ENCODE data around the gene USP47. TPM values are rescaled to one million over a fixed set of nuclear protein-coding genes. Genes with fewer than 3 reads are reported as not detected.

Gene USP47
- total RNA-seq (10 to 100 TPM; 49.3 to 77.6 (median 58.6) TPM), total RNA-seq (143 to 327 (median 215) reads per million in 29 experiments)
- total RNA-seq (2013): 101 TPM

- peaks cover 5 to 13% of the 10 kb centered on the region in 2 donors for H3K27me3 Mint-ChIP-seq
- Histone ChIP-seq H3K4me1 (ENCODE audit: control insufficient read depth in 1 of 2, extremely low read depth in 1 of 2, insufficient read depth in 2 of 2, low read length in 2 of 2) (peaks cover 15 to 38% of the 10 kb centered on the region in 2 experiments), H3K36me3 (ENCODE audit: control insufficient read depth in 2 of 2, extremely low read depth in 1 of 2, insufficient read depth in 1 of 2, low read length in 1 of 2) (no peaks in the 10 kb centered on the region), H3K4me3 (ENCODE audit: control insufficient read depth in 1 of 2, extremely low read depth in 1 of 2, low read length in 1 of 2) (peak within 1 kb of the TSS; percentile 70 to 88), H3K27ac (ENCODE audit: low read length) (peak within 1 kb of the TSS; percentile 96), H3K27me3 (replicated peaks in 1 of 2; ENCODE audit: control insufficient read depth in 2 of 2, extremely low read depth in 1 of 2, insufficient read depth in 2 of 2, low read length in 1 of 2) (no peaks in the 10 kb centered on the region), H3K9me3 (no peaks in the 10 kb centered on the region)
- DNase-seq (peak; percentile 88 to 97 (median 94)), ATAC-seq (replicated peaks in 1 of 4) (peak; percentile 85 to 88 (median 86))
- under 1% methylated on average over 70 of the region's 70 CpGs for WGBS (ENCODE audit: insufficient coverage)
- peaks cover 0 to 3% (median 0%) of the 10 kb centered on the region in 3 donors for H3K4me1 Mint-ChIP-seq
- no peak within 1 kb of the TSS for H3K4me3 Mint-ChIP-seq
- ChIA-PET CTCF (interaction anchor here (0.6 to 3.2 kb wide), 12 partner anchors 9 to 1033 kb away, joined by 3 to 20 read pairs (median 4); partner anchors contain the start of gene EIF4G2 (in 1 of the 2)), POLR2A (interaction anchor here (0.5 to 3.5 kb wide), 10 partner anchors 15 to 1033 kb away, joined by 3 to 19 read pairs (median 6); partner anchors contain the start of gene EIF4G2 (in 1 of the 2))
- no peak within 1 kb of the TSS for H3K27ac Mint-ChIP-seq
- H3K9me3 Mint-ChIP-seq: no peaks in the 10 kb centered on the region
- H3K36me3 Mint-ChIP-seq: no peaks in the 10 kb centered on the region
These were observed at the start of gene USP47 for GRCh38 chr11:11841723-11842420. Gene USP47, plus strand, starts transcription at chr11:11841972. Its CDS starts 214 bp downstream, at chr11:11842186.

DNA sequence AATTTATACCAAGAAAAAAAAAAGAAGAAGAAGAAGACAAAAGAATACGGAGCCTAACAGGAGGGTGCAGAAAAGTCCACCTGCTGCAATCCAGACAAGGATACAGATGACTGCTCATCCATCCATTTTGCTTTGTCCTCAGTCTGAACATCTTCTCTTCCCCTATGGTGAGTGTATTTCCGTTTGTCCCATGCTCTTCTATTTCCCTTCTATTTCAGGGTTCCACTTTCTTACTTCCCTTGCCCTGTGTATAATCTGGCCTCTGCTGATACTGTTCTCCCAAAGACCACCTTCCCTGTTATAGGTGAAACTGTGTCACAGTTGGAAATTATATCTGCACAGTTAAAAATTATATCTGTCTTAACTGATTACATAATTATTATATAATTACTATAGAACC, 48.7 kb upstream of the USP47 start:
- no CpG with 5 or more reads among the region's 2 CpGs for WGBS (ENCODE audit: insufficient coverage)
- ChIA-PET POLR2A (no interaction called here), CTCF (interaction anchor here in 1 of 2 donors (1.3 kb wide), 1 partner anchor 49 kb away, joined by 4 read pairs; no protein-coding TSS in a partner anchor)
- no peak overlapping the region for H3K4me3 Mint-ChIP-seq
- Histone ChIP-seq H3K36me3 (ENCODE audit: control insufficient read depth in 2 of 2, extremely low read depth in 1 of 2, insufficient read depth in 1 of 2, low read length in 1 of 2) (no peaks in the 10 kb centered on the region), H3K9me3 (no peaks in the 10 kb centered on the region), H3K27me3 (replicated peaks in 1 of 2; ENCODE audit: control insufficient read depth in 2 of 2, extremely low read depth in 1 of 2, insufficient read depth in 2 of 2, low read length in 1 of 2) (peaks cover 2 to 7% of the 10 kb centered on the region in 2 experiments), H3K4me1 (ENCODE audit: control insufficient read depth in 1 of 2, extremely low read depth in 1 of 2, insufficient read depth in 2 of 2, low read length in 2 of 2) (no peaks in the 10 kb centered on the region), H3K4me3 (ENCODE audit: control insufficient read depth in 1 of 2, extremely low read depth in 1 of 2, low read length in 1 of 2) (no peak overlapping the region), H3K27ac (ENCODE audit: low read length) (no peak overlapping the region)
- ATAC-seq (replicated peaks in 1 of 4) (no peak), DNase-seq (no peak)
- H3K9me3 Mint-ChIP-seq: no peaks in the 10 kb centered on the region
- no peaks in the 10 kb centered on the region for H3K4me1 Mint-ChIP-seq
- H3K27me3 Mint-ChIP-seq: peaks cover 13 to 14% of the 10 kb centered on the region in 2 donors
- H3K27ac Mint-ChIP-seq: no peak overlapping the region
- no peaks in the 10 kb centered on the region for H3K36me3 Mint-ChIP-seq

- Histone ChIP-seq H3K9me3 (no peaks in the 10 kb centered on the region), H3K4me1 (ENCODE audit: control insufficient read depth in 1 of 2, extremely low read depth in 1 of 2, insufficient read depth in 2 of 2, low read length in 2 of 2) (peaks cover 0 to 4% of the 10 kb centered on the region in 2 experiments), H3K27me3 (replicated peaks in 1 of 2; ENCODE audit: control insufficient read depth in 2 of 2, extremely low read depth in 1 of 2, insufficient read depth in 2 of 2, low read length in 1 of 2) (peaks cover 2 to 7% of the 10 kb centered on the region in 2 experiments), H3K36me3 (ENCODE audit: control insufficient read depth in 2 of 2, extremely low read depth in 1 of 2, insufficient read depth in 1 of 2, low read length in 1 of 2) (no peaks in the 10 kb centered on the region), H3K27ac (ENCODE audit: low read length) (no peak overlapping the region), H3K4me3 (ENCODE audit: control insufficient read depth in 1 of 2, extremely low read depth in 1 of 2, low read length in 1 of 2) (no peak overlapping the region)
- Mint-ChIP-seq H3K4me3 (no peak overlapping the region), H3K9me3 (no peaks in the 10 kb centered on the region), H3K36me3 (no peaks in the 10 kb centered on the region), H3K27me3 (peaks cover 13 to 18% of the 10 kb centered on the region in 2 donors), H3K4me1 (no peaks in the 10 kb centered on the region), H3K27ac (no peak overlapping the region)
- POLR2A ChIA-PET: no interaction called here
- DNase-seq (peak; percentile 28 to 88 (median 77)), ATAC-seq (replicated peaks in 1 of 4) (peak; percentile 69 to 91 (median 75))
- WGBS (ENCODE audit: insufficient coverage): 71% methylated on average over 1 of the region's 5 CpGs
- CTCF ChIA-PET: interaction anchor here (0.6 to 2.1 kb wide), 13 partner anchors 31 to 245 kb away, joined by 3 to 8 read pairs (median 5); no protein-coding TSS in a partner anchor
These were observed 43.0 kb upstream of the USP47 start for GRCh38 chr11:11798586-11799438.

DNA sequence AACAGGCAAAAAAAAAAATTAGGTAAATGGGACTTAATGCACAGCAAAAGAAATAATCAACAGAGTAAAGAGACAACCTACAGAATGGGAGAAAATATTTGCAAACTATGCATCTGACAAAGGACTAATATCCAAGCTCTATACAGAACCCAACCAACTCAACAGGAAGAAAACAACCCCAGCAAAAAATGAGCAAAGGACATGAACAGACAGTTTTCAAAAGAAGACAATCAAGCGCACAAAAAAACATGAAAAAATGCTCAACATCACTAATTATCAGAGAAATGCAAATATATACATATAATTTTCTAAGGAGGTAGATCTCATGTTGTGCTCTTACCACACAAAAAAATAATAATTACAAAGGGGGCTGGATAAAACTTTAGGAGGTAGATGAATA, 36.5 kb upstream of the USP47 start:
- Histone ChIP-seq H3K27me3 (replicated peaks in 1 of 2; ENCODE audit: control insufficient read depth in 2 of 2, extremely low read depth in 1 of 2, insufficient read depth in 2 of 2, low read length in 1 of 2) (peaks cover 0 to 4% of the 10 kb centered on the region in 2 experiments), H3K4me1 (ENCODE audit: control insufficient read depth in 1 of 2, extremely low read depth in 1 of 2, insufficient read depth in 2 of 2, low read length in 2 of 2) (no peaks in the 10 kb centered on the region), H3K4me3 (ENCODE audit: control insufficient read depth in 1 of 2, extremely low read depth in 1 of 2, low read length in 1 of 2) (no peak overlapping the region), H3K27ac (ENCODE audit: low read length) (no peak overlapping the region), H3K36me3 (ENCODE audit: control insufficient read depth in 2 of 2, extremely low read depth in 1 of 2, insufficient read depth in 1 of 2, low read length in 1 of 2) (no peaks in the 10 kb centered on the region), H3K9me3 (no peaks in the 10 kb centered on the region)
- WGBS (ENCODE audit: insufficient coverage): no CpG with 5 or more reads among the region's 1 CpG
- ChIA-PET POLR2A (interaction anchor here in 1 of 2 donors (0.7 kb wide), 2 partner anchors 14 to 428 kb away, joined by 3 read pairs; no protein-coding TSS in a partner anchor), CTCF (interaction anchor here (0.6 to 0.8 kb wide), 2 partner anchors 44 to 773 kb away, joined by 3 read pairs; no protein-coding TSS in a partner anchor)
- no peak for ATAC-seq (replicated peaks in 1 of 4)
- H3K9me3 Mint-ChIP-seq: no peaks in the 10 kb centered on the region
- no peak overlapping the region for H3K4me3 Mint-ChIP-seq
- H3K36me3 Mint-ChIP-seq: no peaks in the 10 kb centered on the region
- DNase-seq: no peak
- H3K27ac Mint-ChIP-seq: no peak overlapping the region
- peaks cover 3 to 8% of the 10 kb centered on the region in 2 donors for H3K27me3 Mint-ChIP-seq
- H3K4me1 Mint-ChIP-seq: peaks cover 0 to 2% (median 0%) of the 10 kb centered on the region in 3 donors

- Histone ChIP-seq H3K4me1 (ENCODE audit: control insufficient read depth in 1 of 2, extremely low read depth in 1 of 2, insufficient read depth in 2 of 2, low read length in 2 of 2) (no peaks in the 10 kb centered on the region), H3K27ac (ENCODE audit: low read length) (no peak overlapping the region), H3K9me3 (no peaks in the 10 kb centered on the region), H3K27me3 (replicated peaks in 1 of 2; ENCODE audit: control insufficient read depth in 2 of 2, extremely low read depth in 1 of 2, insufficient read depth in 2 of 2, low read length in 1 of 2) (peaks cover 0 to 7% of the 10 kb centered on the region in 2 experiments), H3K36me3 (ENCODE audit: control insufficient read depth in 2 of 2, extremely low read depth in 1 of 2, insufficient read depth in 1 of 2, low read length in 1 of 2) (no peaks in the 10 kb centered on the region), H3K4me3 (ENCODE audit: control insufficient read depth in 1 of 2, extremely low read depth in 1 of 2, low read length in 1 of 2) (no peak overlapping the region)
- Mint-ChIP-seq H3K36me3 (no peaks in the 10 kb centered on the region), H3K27me3 (peaks cover 3 to 8% of the 10 kb centered on the region in 2 donors), H3K4me1 (peaks cover 0 to 2% (median 0%) of the 10 kb centered on the region in 3 donors), H3K4me3 (no peak overlapping the region), H3K27ac (no peak overlapping the region), H3K9me3 (no peaks in the 10 kb centered on the region)
- ChIA-PET CTCF (interaction anchor here in 1 of 2 donors (0.8 to 1.6 kb wide), 3 partner anchors 14 to 43 kb away, joined by 3 to 5 read pairs (median 3); no protein-coding TSS in a partner anchor), POLR2A (interaction anchor here in 1 of 2 donors (0.7 kb wide), 1 partner anchor 427 kb away, joined by 3 read pairs; no protein-coding TSS in a partner anchor)
- 80% methylated on average over 1 of the region's 3 CpGs for WGBS (ENCODE audit: insufficient coverage)
- DNase-seq (no peak), ATAC-seq (replicated peaks in 1 of 4) (no peak)
These were observed 35.7 kb upstream of the USP47 start for GRCh38 chr11:11806074-11806473.

- POLR2A ChIA-PET: interaction anchor here in 1 of 2 donors (0.6 kb wide), 1 partner anchor 54 kb away, joined by 3 read pairs; no protein-coding TSS in a partner anchor
- Mint-ChIP-seq H3K9me3 (no peaks in the 10 kb centered on the region), H3K36me3 (no peaks in the 10 kb centered on the region)
These were observed 35.2 kb upstream of the USP47 start for GRCh38 chr11:11806586-11806985.

More at GRCh38 chr11:11806586-11806985, 35.2 kb upstream of the USP47 start:
- Mint-ChIP-seq H3K27me3 (peaks cover 3 to 8% of the 10 kb centered on the region in 2 donors), H3K27ac (no peak overlapping the region), H3K4me3 (no peak overlapping the region), H3K4me1 (peaks cover 0 to 2% (median 0%) of the 10 kb centered on the region in 3 donors)
- no peak overlapping the region for H3K4me3 ChIP-seq (ENCODE audit: control insufficient read depth in 1 of 2, extremely low read depth in 1 of 2, low read length in 1 of 2)
- peaks cover 0 to 12% of the 10 kb centered on the region in 2 experiments for H3K27me3 ChIP-seq (replicated peaks in 1 of 2; ENCODE audit: control insufficient read depth in 2 of 2, extremely low read depth in 1 of 2, insufficient read depth in 2 of 2, low read length in 1 of 2)
- H3K9me3 ChIP-seq: no peaks in the 10 kb centered on the region
- H3K4me1 ChIP-seq (ENCODE audit: control insufficient read depth in 1 of 2, extremely low read depth in 1 of 2, insufficient read depth in 2 of 2, low read length in 2 of 2): no peaks in the 10 kb centered on the region
- ATAC-seq (replicated peaks in 1 of 4) (no peak), DNase-seq (no peak)
- CTCF ChIA-PET: interaction anchor here in 1 of 2 donors (0.8 to 1.6 kb wide), 2 partner anchors 15 to 43 kb away, joined by 3 to 5 read pairs; no protein-coding TSS in a partner anchor
- H3K27ac ChIP-seq (ENCODE audit: low read length): no peak overlapping the region
- H3K36me3 ChIP-seq (ENCODE audit: control insufficient read depth in 2 of 2, extremely low read depth in 1 of 2, insufficient read depth in 1 of 2, low read length in 1 of 2): no peaks in the 10 kb centered on the region
